ENCODE results near the gene MAP4K4. TPM values are rescaled to one million over a fixed set of nuclear protein-coding genes. Genes with fewer than 3 reads are reported as not detected.

MAP4K4 gene
- total RNA-seq, 1 experiment from 2014 or later = 133 TPM

DNA sequence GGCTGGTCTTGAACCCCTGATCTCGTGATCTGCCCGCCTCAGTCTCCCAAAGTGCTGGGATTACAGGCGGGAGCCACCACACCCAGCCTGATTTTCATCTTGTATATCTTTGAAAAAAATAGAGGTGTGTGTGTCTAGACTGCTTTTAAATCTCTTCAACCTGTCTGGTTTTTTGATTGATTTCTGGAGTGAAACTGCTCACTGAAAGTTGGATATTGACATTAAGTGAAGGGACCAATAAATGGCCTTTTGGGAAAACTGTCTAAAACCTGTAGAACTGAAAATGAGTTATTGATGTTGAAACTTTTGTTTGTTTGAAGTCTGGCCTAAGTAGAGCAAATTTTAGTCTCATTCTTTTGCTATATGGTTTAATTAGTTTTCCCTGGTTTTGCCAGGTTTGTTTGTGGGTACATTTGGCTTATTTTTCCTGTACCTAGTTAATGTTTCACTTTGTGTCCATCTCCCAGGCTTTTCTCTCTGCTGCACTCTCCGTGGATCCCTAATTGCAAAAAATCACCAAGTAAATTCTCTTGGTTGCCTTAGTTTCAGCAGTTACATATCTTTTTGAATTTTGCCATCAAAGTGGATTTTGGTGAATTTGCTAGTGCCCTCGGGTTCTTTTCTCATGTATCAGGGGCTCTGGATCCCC, 144.3 kb downstream of the MAP4K4 start:
- no peaks in the 10 kb centered on the region for H3K9me2 ChIP-seq (replicated peaks; ENCODE audit: low read length)
- no peaks in the 10 kb centered on the region for H3F3A ChIP-seq (ENCODE audit: low read length, unreplicated experiment)
- H3K27me3 ChIP-seq (ENCODE audit: low read length) = no peaks in the 10 kb centered on the region
- TF ChIP-seq EZH2 (IDR thresholded peaks at IDR 0.05; ENCODE audit: low read length, unreplicated experiment) (no peak), EZH2phosphoT487 (IDR thresholded peaks at IDR 0.05; ENCODE audit: borderline replicate concordance, low read length) (no peak)
- TF ChIP-seq, protein P1, sequence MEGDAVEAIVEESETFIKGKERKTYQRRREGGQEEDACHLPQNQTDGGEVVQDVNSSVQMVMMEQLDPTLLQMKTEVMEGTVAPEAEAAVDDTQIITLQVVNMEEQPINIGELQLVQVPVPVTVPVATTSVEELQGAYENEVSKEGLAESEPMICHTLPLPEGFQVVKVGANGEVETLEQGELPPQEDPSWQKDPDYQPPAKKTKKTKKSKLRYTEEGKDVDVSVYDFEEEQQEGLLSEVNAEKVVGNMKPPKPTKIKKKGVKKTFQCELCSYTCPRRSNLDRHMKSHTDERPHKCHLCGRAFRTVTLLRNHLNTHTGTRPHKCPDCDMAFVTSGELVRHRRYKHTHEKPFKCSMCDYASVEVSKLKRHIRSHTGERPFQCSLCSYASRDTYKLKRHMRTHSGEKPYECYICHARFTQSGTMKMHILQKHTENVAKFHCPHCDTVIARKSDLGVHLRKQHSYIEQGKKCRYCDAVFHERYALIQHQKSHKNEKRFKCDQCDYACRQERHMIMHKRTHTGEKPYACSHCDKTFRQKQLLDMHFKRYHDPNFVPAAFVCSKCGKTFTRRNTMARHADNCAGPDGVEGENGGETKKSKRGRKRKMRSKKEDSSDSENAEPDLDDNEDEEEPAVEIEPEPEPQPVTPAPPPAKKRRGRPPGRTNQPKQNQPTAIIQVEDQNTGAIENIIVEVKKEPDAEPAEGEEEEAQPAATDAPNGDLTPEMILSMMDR (conservative IDR thresholded peaks at IDR 0.05; ENCODE audit: low read depth, low read length) = no peak
- intact Hi-C loops (cut with micrococcal nuclease) = no loop called here
- peaks cover 5% of the 10 kb centered on the region; the same call in 1 of the 2 replicates for H4K20me1 ChIP-seq (ENCODE audit: low read length)
- H2AFZ ChIP-seq (ENCODE audit: low read length) = no peak overlapping the region
- ChIA-PET POLR2A (ENCODE audit: unreplicated experiment) (no interaction called here), CTCF (no interaction called here)
- H3K27ac ChIP-seq (ENCODE audit: low read length) = no peak overlapping the region
- no peak overlapping the region for H3K4me2 ChIP-seq (ENCODE audit: low read length)
- peaks cover 76% of the 10 kb centered on the region for H3K36me3 ChIP-seq (ENCODE audit: low read depth, low read length)
- no peak overlapping the region for H3K4me3 ChIP-seq (ENCODE audit: low read length)
- H3K9me3 ChIP-seq (ENCODE audit: low read length) = no peaks in the 10 kb centered on the region
- peaks cover 25% of the 10 kb centered on the region for H3K4me1 ChIP-seq (ENCODE audit: insufficient read depth, low read length)
- no peak for DNase-seq
- no peak for ATAC-seq
- no peaks in the 10 kb centered on the region for H3K79me2 ChIP-seq (ENCODE audit: low read length)
- no TSS peak for BruUV-seq (replicated peaks)
- no peak overlapping the region for H3K9ac ChIP-seq (ENCODE audit: low read length)

DNA sequence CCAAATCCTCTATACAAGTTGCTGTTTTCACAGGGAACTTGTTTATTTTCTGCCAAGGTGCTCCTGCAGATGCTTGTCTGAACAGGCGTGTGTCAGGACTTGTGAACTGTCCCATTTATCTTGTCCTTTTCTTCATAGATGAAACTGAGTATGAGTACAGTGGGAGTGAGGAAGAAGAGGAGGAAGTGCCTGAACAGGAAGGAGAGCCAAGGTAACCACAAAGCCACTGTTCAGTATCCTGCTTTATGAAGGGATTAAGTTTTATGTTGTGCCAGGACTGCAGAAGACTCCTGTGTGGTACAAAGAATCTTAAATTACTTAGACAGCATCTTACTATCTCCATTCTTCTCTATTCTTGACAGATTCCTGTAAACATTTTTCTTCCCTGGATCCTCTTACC, 145.0 kb downstream of the MAP4K4 start:
- Histone ChIP-seq H3K27ac (ENCODE audit: low read length) (no peak overlapping the region), H3K4me3 (ENCODE audit: low read length) (no peak overlapping the region), H3K9me3 (ENCODE audit: low read length) (no peaks in the 10 kb centered on the region), H3K27me3 (ENCODE audit: low read length) (no peaks in the 10 kb centered on the region), H3F3A (ENCODE audit: low read length, unreplicated experiment) (no peaks in the 10 kb centered on the region), H3K36me3 (ENCODE audit: low read depth, low read length) (peaks cover 79% of the 10 kb centered on the region), H3K9me2 (replicated peaks; ENCODE audit: low read length) (no peaks in the 10 kb centered on the region), H3K4me2 (ENCODE audit: low read length) (no peak overlapping the region), H2AFZ (ENCODE audit: low read length) (no peak overlapping the region), H4K20me1 (ENCODE audit: low read length) (peaks cover 5% of the 10 kb centered on the region; the same call in 1 of the 2 replicates), H3K9ac (ENCODE audit: low read length) (no peak overlapping the region), H3K4me1 (ENCODE audit: insufficient read depth, low read length) (peaks cover 25% of the 10 kb centered on the region), H3K79me2 (ENCODE audit: low read length) (no peaks in the 10 kb centered on the region)
- DNase-seq = no peak
- ChIA-PET CTCF (no interaction called here), POLR2A (ENCODE audit: unreplicated experiment) (no interaction called here)
- intact Hi-C loops (cut with micrococcal nuclease) = no loop called here
- peak; percentile 23; the same call in 1 of the 2 replicates for ATAC-seq
- TF ChIP-seq EZH2phosphoT487 (IDR thresholded peaks at IDR 0.05; ENCODE audit: borderline replicate concordance, low read length) (no peak), EZH2 (IDR thresholded peaks at IDR 0.05; ENCODE audit: low read length, unreplicated experiment) (no peak)
- TF ChIP-seq, protein P1 (conservative IDR thresholded peaks at IDR 0.05; ENCODE audit: low read depth, low read length) = no peak
- BruUV-seq (replicated peaks) = no TSS peak

DNA sequence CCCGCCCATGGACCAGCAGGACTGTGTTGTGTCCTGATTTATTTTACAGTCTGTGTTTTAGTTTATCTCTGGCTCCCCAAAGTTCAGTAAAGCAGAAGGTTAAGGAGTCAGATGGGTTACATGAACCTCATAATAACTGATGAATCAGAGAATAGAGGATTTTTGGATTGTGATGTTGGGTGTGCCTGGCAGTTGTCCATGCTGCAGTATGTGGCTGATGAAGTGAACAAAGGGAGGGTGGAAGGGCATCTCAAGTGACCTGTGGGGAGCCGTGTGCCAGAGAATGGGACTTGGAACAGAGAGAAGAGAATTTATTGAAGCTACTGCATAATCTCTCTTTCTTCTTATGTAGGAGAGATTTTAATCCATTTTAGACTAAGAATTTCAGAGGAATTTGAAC, 145.5 kb downstream of the MAP4K4 start:
- Histone ChIP-seq H3K4me1 (ENCODE audit: insufficient read depth, low read length) (peaks cover 25% of the 10 kb centered on the region), H3K27me3 (ENCODE audit: low read length) (no peaks in the 10 kb centered on the region), H3K36me3 (ENCODE audit: low read depth, low read length) (peaks cover 80% of the 10 kb centered on the region), H3K27ac (ENCODE audit: low read length) (no peak overlapping the region), H4K20me1 (ENCODE audit: low read length) (peaks cover 5% of the 10 kb centered on the region; the same call in 1 of the 2 replicates), H3K9ac (ENCODE audit: low read length) (no peak overlapping the region), H3K79me2 (ENCODE audit: low read length) (no peaks in the 10 kb centered on the region), H3F3A (ENCODE audit: low read length, unreplicated experiment) (no peaks in the 10 kb centered on the region), H3K4me3 (ENCODE audit: low read length) (no peak overlapping the region), H3K4me2 (ENCODE audit: low read length) (no peak overlapping the region), H3K9me3 (ENCODE audit: low read length) (no peaks in the 10 kb centered on the region), H2AFZ (ENCODE audit: low read length) (no peak overlapping the region), H3K9me2 (replicated peaks; ENCODE audit: low read length) (no peaks in the 10 kb centered on the region)
- no TSS peak for BruUV-seq (replicated peaks)
- ATAC-seq (peak; percentile 55), DNase-seq (peak; percentile 25)
- CTCF ChIA-PET = no interaction called here
- POLR2A ChIA-PET (ENCODE audit: unreplicated experiment) = no interaction called here
- intact Hi-C loops (cut with micrococcal nuclease) = no loop called here
- TF ChIP-seq EZH2phosphoT487 (IDR thresholded peaks at IDR 0.05; ENCODE audit: borderline replicate concordance, low read length) (no peak), EZH2 (IDR thresholded peaks at IDR 0.05; ENCODE audit: low read length, unreplicated experiment) (no peak)
- TF ChIP-seq, protein P1 (conservative IDR thresholded peaks at IDR 0.05; ENCODE audit: low read depth, low read length) = no peak

Data from PC-3 (cell line).